Astrocyte (in vitro differentiated cells and primary cell): ENCODE measurements around the gene TRIM9.

Experiments
- EZH2 ChIP-seq: IDR thresholded peaks from 2 replicates; pipeline ENCODE4 v1.6.1; 2012; ENCODE audit warnings: mild to moderate bottlenecking, low read length, inconsistent platforms; ENCODE audit not compliant: insufficient read depth
- TF ChIP-seq, protein P1 (sequence below): IDR thresholded peaks from 2 replicates; pipeline ENCODE4 v1.5.1; 2011; ENCODE audit warnings: low read depth, mild to moderate bottlenecking, inconsistent platforms, low read length, moderate library complexity; ENCODE audit not compliant: insufficient read depth

DNA sequence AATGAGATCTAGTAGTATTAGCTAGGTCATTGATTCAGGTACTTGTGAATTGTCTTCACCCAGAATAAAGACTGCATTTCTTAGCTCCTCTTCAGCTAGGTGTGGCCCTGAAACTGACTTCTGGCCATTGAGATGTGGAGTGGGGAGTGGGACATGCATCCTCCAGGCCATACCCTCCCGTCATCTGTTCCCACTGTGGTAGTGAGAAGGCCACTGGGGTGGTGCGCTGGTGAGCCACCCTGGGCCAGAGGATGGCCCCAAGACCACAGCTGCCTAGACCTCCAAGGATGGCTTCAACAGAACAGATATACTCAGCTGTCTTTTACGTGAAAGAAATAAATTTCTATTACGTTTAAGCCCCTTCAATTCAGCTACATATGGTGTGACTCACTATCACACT, 36.5 kb downstream of the TRIM9 start:
- TF ChIP-seq, protein P1, sequence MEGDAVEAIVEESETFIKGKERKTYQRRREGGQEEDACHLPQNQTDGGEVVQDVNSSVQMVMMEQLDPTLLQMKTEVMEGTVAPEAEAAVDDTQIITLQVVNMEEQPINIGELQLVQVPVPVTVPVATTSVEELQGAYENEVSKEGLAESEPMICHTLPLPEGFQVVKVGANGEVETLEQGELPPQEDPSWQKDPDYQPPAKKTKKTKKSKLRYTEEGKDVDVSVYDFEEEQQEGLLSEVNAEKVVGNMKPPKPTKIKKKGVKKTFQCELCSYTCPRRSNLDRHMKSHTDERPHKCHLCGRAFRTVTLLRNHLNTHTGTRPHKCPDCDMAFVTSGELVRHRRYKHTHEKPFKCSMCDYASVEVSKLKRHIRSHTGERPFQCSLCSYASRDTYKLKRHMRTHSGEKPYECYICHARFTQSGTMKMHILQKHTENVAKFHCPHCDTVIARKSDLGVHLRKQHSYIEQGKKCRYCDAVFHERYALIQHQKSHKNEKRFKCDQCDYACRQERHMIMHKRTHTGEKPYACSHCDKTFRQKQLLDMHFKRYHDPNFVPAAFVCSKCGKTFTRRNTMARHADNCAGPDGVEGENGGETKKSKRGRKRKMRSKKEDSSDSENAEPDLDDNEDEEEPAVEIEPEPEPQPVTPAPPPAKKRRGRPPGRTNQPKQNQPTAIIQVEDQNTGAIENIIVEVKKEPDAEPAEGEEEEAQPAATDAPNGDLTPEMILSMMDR = no peak
- TF ChIP-seq EZH2 = no peak
